ENCODE data around the gene UBE2L5.

DNA sequence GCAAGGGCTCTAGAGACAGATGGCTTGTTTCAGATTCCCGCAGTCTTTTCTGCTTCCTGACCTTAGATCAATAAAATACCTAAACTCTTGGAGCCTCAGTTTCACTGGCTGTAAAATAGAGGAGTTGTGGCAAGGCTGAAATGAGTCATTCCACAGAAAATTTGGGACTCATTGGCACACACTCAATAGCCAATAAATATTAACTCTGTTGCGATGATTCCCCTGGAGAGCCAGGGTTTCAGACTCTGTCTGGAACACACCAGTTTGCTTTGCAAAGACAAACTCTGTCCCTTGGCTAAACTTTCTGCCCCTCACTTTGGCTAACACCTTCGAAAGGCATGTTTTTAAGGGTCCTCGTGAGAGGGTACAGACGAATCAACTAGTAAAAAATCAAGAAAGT is 18.1 kb upstream of the UBE2L5 start:
- TF ChIP-seq, protein P1, sequence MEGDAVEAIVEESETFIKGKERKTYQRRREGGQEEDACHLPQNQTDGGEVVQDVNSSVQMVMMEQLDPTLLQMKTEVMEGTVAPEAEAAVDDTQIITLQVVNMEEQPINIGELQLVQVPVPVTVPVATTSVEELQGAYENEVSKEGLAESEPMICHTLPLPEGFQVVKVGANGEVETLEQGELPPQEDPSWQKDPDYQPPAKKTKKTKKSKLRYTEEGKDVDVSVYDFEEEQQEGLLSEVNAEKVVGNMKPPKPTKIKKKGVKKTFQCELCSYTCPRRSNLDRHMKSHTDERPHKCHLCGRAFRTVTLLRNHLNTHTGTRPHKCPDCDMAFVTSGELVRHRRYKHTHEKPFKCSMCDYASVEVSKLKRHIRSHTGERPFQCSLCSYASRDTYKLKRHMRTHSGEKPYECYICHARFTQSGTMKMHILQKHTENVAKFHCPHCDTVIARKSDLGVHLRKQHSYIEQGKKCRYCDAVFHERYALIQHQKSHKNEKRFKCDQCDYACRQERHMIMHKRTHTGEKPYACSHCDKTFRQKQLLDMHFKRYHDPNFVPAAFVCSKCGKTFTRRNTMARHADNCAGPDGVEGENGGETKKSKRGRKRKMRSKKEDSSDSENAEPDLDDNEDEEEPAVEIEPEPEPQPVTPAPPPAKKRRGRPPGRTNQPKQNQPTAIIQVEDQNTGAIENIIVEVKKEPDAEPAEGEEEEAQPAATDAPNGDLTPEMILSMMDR (conservative IDR thresholded peaks at IDR 0.05; ENCODE audit: low read length): no peak
- no peak for TF ChIP-seq EZH2phosphoT487 (IDR thresholded peaks at IDR 0.05; ENCODE audit: borderline replicate concordance)

Measured in Loucy (cell line).